GM12878 (cell line): ENCODE data around the gene CAPNS1. TPM values are rescaled to one million over a fixed set of nuclear protein-coding genes. Genes with fewer than 3 reads are reported as not detected.

Source experiments
- BCL11A ChIP-seq: IDR thresholded peaks from 2 replicates; pipeline ENCODE4 v1.6.1; 2011; ENCODE audit warnings: low read depth, low read length
- NFIC ChIP-seq: IDR thresholded peaks from 2 replicates; pipeline ENCODE4 v1.6.1; 2012; ENCODE audit warnings: low read depth, mild to moderate bottlenecking, inconsistent platforms, low read length, moderate library complexity
- ZNF274 ChIP-seq: IDR thresholded peaks from one replicate; pipeline ENCODE4 v1.8.0; 2011; ENCODE audit not compliant: insufficient read length, insufficient read depth
- polyA plus RNA-seq, 11 experiments: library from polyadenylated mRNA; depleted of rRNA in 4 of 11; unstranded in 6 of 11; stranded (reverse) in 5 of 11; fragments of >200 nt; fragmentation: Nextera tagmentation in 4 of 11; fragmentation: Illumina TruSeq in 1 of 11; extraction: Ambion mirVana in 4 of 11; extraction: Trizol in 1 of 11; gene quantifications; 1 replicate in 1 of 11; 2 replicates in 10 of 11; pipeline versions ENCODE4 v1.2.1 to v1.2.3, GENCODE V29; 2011 to 2016; ENCODE audit warnings: inconsistent platforms in 2 of 11, missing spikeins in 2 of 11, low read depth in 1 of 11
- total RNA-seq, 4 experiments: library from RNA; depleted of rRNA in 3 of 4; stranded (reverse); fragments of >200 nt in 3 of 4; fragmentation: Illumina TruSeq in 1 of 4; extraction: Trizol in 1 of 4; gene quantifications; 2 replicates each; pipeline versions ENCODE4 v1.2.1 to v1.2.3, GENCODE V29; 2013 to 2021
- TF ChIP-seq, protein P1 (sequence below): fragments of 450-650 bp; IDR thresholded peaks from 2 replicates; pipeline ENCODE4 v1.6.1; 2018; ENCODE audit warnings: borderline replicate concordance, mild to moderate bottlenecking; ENCODE audit not compliant: partially characterized antibody
- TF ChIP-seq, protein P2 (sequence below): fragments of 450-650 bp; formaldehyde crosslinking; IDR thresholded peaks from 2 replicates; pipeline ENCODE4 v1.4.0; 2020; ENCODE audit warnings: mild to moderate bottlenecking, moderate library complexity

The CAPNS1 gene
- total and polyA plus RNA-seq, 10 of the 15 experiments (the other 5 are each of a cell fraction or from before 2014, with no cell fraction given): 96.9 to 562 (median 245) TPM

DNA sequence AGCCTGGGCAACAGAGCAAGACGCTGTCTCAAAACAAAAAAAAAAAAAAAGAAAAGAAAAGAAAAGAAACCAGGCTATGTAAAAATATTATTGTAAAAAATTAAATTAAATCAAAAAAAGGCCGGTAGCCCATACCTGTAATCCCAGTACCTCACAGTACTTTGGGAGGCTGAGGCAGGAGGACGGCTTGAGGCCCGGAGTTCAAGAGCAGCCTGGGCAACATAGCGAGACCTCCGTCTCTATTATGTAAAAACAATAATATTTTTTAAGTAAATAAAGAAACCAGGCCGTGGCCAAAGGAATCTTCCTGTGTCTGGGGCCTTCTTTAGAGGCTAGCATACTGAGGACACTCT is 770 bp upstream of the CAPNS1 start (continued):
- TF ChIP-seq, protein P1, sequence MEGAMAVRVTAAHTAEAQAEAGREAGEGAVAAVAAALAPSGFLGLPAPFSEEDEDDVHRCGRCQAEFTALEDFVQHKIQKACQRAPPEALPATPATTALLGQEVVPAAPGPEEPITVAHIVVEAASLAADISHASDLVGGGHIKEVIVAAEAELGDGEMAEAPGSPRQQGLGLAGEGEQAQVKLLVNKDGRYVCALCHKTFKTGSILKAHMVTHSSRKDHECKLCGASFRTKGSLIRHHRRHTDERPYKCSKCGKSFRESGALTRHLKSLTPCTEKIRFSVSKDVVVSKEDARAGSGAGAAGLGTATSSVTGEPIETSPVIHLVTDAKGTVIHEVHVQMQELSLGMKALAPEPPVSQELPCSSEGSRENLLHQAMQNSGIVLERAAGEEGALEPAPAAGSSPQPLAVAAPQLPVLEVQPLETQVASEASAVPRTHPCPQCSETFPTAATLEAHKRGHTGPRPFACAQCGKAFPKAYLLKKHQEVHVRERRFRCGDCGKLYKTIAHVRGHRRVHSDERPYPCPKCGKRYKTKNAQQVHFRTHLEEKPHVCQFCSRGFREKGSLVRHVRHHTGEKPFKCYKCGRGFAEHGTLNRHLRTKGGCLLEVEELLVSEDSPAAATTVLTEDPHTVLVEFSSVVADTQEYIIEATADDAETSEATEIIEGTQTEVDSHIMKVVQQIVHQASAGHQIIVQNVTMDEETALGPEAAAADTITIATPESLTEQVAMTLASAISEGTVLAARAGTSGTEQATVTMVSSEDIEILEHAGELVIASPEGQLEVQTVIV: no peak
- TF ChIP-seq NFIC (no peak), ZNF274 (no peak), BCL11A (no peak)
- TF ChIP-seq, protein P2, sequence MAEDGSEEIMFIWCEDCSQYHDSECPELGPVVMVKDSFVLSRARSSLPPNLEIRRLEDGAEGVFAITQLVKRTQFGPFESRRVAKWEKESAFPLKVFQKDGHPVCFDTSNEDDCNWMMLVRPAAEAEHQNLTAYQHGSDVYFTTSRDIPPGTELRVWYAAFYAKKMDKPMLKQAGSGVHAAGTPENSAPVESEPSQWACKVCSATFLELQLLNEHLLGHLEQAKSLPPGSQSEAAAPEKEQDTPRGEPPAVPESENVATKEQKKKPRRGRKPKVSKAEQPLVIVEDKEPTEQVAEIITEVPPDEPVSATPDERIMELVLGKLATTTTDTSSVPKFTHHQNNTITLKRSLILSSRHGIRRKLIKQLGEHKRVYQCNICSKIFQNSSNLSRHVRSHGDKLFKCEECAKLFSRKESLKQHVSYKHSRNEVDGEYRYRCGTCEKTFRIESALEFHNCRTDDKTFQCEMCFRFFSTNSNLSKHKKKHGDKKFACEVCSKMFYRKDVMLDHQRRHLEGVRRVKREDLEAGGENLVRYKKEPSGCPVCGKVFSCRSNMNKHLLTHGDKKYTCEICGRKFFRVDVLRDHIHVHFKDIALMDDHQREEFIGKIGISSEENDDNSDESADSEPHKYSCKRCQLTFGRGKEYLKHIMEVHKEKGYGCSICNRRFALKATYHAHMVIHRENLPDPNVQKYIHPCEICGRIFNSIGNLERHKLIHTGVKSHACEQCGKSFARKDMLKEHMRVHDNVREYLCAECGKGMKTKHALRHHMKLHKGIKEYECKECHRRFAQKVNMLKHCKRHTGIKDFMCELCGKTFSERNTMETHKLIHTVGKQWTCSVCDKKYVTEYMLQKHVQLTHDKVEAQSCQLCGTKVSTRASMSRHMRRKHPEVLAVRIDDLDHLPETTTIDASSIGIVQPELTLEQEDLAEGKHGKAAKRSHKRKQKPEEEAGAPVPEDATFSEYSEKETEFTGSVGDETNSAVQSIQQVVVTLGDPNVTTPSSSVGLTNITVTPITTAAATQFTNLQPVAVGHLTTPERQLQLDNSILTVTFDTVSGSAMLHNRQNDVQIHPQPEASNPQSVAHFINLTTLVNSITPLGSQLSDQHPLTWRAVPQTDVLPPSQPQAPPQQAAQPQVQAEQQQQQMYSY (CRISPR knock-in tag): no peak
